Measurements from ENCODE around the gene ST3GAL2.
"Not testable (repeated sequence)": the region's sequence is repeated elsewhere in the genome, so short reads cannot be mapped to it uniquely, and the experiment has no call there.

DNA sequence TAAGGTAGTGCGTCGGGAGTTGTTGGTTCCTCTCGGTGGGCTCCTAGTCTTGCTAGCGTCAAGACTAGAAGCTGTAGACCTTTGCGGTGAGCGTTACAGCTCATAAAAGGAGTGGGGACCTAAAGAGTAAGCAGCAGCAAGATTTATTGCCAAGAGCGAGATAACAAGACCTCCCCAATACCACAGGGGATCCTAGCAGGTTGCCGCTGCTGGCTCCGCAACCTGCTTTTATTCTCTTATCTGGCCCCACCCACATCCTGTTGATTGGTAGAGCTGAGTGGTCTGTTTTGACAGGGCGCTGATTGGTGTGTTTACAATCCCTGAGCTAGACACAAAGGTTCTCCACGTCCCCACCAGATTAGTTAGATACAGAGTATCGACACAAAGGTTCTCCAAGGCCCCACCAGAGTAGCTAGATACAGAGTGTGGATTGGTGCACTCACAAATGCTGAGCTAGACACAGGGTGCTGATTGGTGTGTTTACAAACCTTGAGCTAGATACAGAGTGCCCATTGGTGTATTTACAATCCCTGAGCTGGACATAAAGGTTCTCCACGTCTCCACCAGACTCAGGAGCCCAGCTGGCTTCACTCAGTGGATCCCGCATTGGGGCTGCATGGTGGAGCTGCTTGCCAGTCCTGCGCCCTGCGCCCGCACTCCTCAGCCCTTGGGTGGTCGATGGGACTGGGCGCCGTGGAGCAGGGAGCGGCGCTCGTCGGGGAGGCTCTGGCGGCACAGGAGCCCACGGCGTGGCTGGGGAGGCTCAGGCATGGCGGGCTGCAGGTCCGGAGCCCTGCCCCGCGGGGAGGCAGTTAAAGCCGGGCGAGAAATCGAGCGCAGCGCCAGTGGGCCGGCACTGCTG, 11.5 kb upstream of the ST3GAL2 start:
- TF ChIP-seq, protein P1, sequence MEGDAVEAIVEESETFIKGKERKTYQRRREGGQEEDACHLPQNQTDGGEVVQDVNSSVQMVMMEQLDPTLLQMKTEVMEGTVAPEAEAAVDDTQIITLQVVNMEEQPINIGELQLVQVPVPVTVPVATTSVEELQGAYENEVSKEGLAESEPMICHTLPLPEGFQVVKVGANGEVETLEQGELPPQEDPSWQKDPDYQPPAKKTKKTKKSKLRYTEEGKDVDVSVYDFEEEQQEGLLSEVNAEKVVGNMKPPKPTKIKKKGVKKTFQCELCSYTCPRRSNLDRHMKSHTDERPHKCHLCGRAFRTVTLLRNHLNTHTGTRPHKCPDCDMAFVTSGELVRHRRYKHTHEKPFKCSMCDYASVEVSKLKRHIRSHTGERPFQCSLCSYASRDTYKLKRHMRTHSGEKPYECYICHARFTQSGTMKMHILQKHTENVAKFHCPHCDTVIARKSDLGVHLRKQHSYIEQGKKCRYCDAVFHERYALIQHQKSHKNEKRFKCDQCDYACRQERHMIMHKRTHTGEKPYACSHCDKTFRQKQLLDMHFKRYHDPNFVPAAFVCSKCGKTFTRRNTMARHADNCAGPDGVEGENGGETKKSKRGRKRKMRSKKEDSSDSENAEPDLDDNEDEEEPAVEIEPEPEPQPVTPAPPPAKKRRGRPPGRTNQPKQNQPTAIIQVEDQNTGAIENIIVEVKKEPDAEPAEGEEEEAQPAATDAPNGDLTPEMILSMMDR (conservative IDR thresholded peaks at IDR 0.05; ENCODE audit: low read depth, low read length) = not testable (repeated sequence)
- TF ChIP-seq CEBPB (IDR thresholded peaks at IDR 0.05; ENCODE audit: low read depth, low read length); SMC3 (IDR thresholded peaks at IDR 0.05; ENCODE audit: low read depth, low read length); RCOR1 (IDR thresholded peaks at IDR 0.05; ENCODE audit: insufficient replicate concordance, low read length); POLR2A (IDR thresholded peaks at IDR 0.05; ENCODE audit: low read depth, low read length); FOS (IDR thresholded peaks at IDR 0.05; ENCODE audit: low read depth, low read length); RAD21 (IDR thresholded peaks at IDR 0.05; ENCODE audit: low read length): not testable (repeated sequence)

Measured in IMR-90 (cell line).